Measurements from ENCODE around the gene SPOCK1.

The SPOCK1 gene

DNA sequence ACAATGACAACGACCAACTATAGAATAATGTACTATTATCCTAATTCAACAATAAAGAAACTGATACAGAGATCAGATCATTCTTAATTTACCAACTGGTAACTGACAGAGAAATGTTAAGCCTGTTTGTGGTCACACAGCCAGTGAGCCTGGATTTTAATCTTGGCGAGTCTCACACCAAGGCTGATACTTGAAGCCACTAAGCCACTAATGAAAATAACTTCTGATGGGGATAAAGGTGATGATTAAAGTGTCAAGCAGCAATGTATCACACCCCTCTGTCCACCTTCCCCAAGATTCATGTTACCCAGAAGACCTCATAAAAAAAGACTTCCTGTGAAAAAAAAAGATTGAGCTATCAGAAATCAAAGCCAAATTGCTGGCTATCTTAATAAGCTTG, 350.5 kb downstream of the SPOCK1 start:
- Histone ChIP-seq H3K36me3 (ENCODE audit: control insufficient read depth, insufficient read depth, low read length) (no peaks in the 10 kb centered on the region), H3K27ac (ENCODE audit: insufficient read depth, low read length, poor library complexity, severe bottlenecking) (no peak overlapping the region)

GRCh38 chr5:137148159-137148558, 351.0 kb downstream of the SPOCK1 start:
- no peak for DNase-seq
- no peak overlapping the region for H3K27ac ChIP-seq (ENCODE audit: insufficient read depth, low read length, poor library complexity, severe bottlenecking)
- H3K9me3 ChIP-seq (ENCODE audit: control insufficient read depth, low read length) = no peaks in the 10 kb centered on the region
- no peak overlapping the region for H3K4me3 ChIP-seq (ENCODE audit: insufficient read depth, low read depth, low read length, poor library complexity, severe bottlenecking)
- no peaks in the 10 kb centered on the region for H3K4me1 ChIP-seq (ENCODE audit: control insufficient read depth, insufficient read depth, low read length, poor library complexity, severe bottlenecking)
- no peaks in the 10 kb centered on the region for H3K27me3 ChIP-seq (replicated peaks; ENCODE audit: control insufficient read depth, insufficient read depth, low read length, poor library complexity, severe bottlenecking)
- no peaks in the 10 kb centered on the region for H3K36me3 ChIP-seq (ENCODE audit: control insufficient read depth, insufficient read depth, low read length)

More for the DNA sequence above, 350.5 kb downstream of the SPOCK1 start:
- Histone ChIP-seq H3K4me3 (ENCODE audit: insufficient read depth, low read depth, low read length, poor library complexity, severe bottlenecking) (no peak overlapping the region), H3K9me3 (ENCODE audit: control insufficient read depth, low read length) (no peaks in the 10 kb centered on the region), H3K4me1 (ENCODE audit: control insufficient read depth, insufficient read depth, low read length, poor library complexity, severe bottlenecking) (no peaks in the 10 kb centered on the region), H3K27me3 (replicated peaks; ENCODE audit: control insufficient read depth, insufficient read depth, low read length, poor library complexity, severe bottlenecking) (no peaks in the 10 kb centered on the region)
- no peak for DNase-seq

DNA sequence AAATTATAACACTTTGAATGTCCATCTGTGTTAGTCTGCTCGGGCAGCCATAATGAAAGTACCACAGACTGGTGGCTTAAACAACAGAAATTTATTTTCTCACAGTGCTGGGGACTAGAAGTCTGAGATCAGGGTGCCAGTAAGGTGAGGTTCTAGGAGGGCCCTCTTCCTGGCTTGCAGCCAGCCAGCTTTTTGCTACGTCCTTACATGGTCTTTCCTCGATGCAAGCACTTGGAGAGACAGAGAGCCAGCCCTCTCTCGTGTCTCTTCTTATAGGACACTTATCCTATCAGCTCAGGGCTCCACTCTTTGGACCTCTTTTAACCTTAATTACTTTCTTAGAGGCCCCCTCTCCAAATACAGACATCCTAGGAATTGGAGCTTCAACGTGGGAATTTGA, 351.8 kb downstream of the SPOCK1 start:
- Histone ChIP-seq H3K4me1 (ENCODE audit: control insufficient read depth, insufficient read depth, low read length, poor library complexity, severe bottlenecking) (no peaks in the 10 kb centered on the region), H3K4me3 (ENCODE audit: insufficient read depth, low read depth, low read length, poor library complexity, severe bottlenecking) (no peak overlapping the region), H3K27ac (ENCODE audit: insufficient read depth, low read length, poor library complexity, severe bottlenecking) (no peak overlapping the region), H3K36me3 (ENCODE audit: control insufficient read depth, insufficient read depth, low read length) (no peaks in the 10 kb centered on the region), H3K27me3 (replicated peaks; ENCODE audit: control insufficient read depth, insufficient read depth, low read length, poor library complexity, severe bottlenecking) (no peaks in the 10 kb centered on the region), H3K9me3 (ENCODE audit: control insufficient read depth, low read length) (no peaks in the 10 kb centered on the region)
- no peak for DNase-seq

- DNase-seq = no peak
- Histone ChIP-seq H3K27me3 (replicated peaks; ENCODE audit: control insufficient read depth, insufficient read depth, low read length, poor library complexity, severe bottlenecking) (no peaks in the 10 kb centered on the region), H3K36me3 (ENCODE audit: control insufficient read depth, insufficient read depth, low read length) (no peaks in the 10 kb centered on the region), H3K27ac (ENCODE audit: insufficient read depth, low read length, poor library complexity, severe bottlenecking) (no peak overlapping the region), H3K4me1 (ENCODE audit: control insufficient read depth, insufficient read depth, low read length, poor library complexity, severe bottlenecking) (no peaks in the 10 kb centered on the region), H3K4me3 (ENCODE audit: insufficient read depth, low read depth, low read length, poor library complexity, severe bottlenecking) (no peak overlapping the region), H3K9me3 (ENCODE audit: control insufficient read depth, low read length) (no peaks in the 10 kb centered on the region)
These were observed 352.7 kb downstream of the SPOCK1 start for GRCh38 chr5:137146402-137146890.

DNA sequence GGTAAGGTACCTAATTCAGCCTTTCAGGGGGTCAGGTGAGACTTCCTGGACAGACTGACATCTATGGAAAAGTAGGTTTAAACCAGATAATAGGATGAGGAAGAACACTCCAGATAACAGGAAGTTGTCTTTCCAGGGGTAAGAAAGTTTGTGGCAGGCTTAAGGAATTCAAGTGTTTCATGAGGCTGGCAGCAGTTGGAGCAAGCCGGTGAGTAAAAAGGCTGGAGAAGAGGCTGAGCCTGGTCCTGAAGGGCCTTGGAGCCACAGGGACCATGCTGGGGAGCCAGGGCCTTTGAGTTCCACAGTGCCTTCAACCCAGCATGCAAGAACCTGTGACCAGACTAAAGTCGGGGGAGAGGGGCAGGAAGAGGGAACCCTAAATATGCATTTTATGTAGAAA, 353.4 kb downstream of the SPOCK1 start:
- H3K4me1 ChIP-seq (ENCODE audit: control insufficient read depth, insufficient read depth, low read length, poor library complexity, severe bottlenecking) = no peaks in the 10 kb centered on the region
- no peak for DNase-seq
- H3K36me3 ChIP-seq (ENCODE audit: control insufficient read depth, insufficient read depth, low read length) = no peaks in the 10 kb centered on the region
- no peaks in the 10 kb centered on the region for H3K27me3 ChIP-seq (replicated peaks; ENCODE audit: control insufficient read depth, insufficient read depth, low read length, poor library complexity, severe bottlenecking)
- no peaks in the 10 kb centered on the region for H3K9me3 ChIP-seq (ENCODE audit: control insufficient read depth, low read length)
- H3K27ac ChIP-seq (ENCODE audit: insufficient read depth, low read length, poor library complexity, severe bottlenecking) = no peak overlapping the region
- H3K4me3 ChIP-seq (ENCODE audit: insufficient read depth, low read depth, low read length, poor library complexity, severe bottlenecking) = no peak overlapping the region

- H3K9me3 ChIP-seq (ENCODE audit: control insufficient read depth, low read length) = no peaks in the 10 kb centered on the region
- H3K27me3 ChIP-seq (replicated peaks; ENCODE audit: control insufficient read depth, insufficient read depth, low read length, poor library complexity, severe bottlenecking) = no peaks in the 10 kb centered on the region
- H3K4me1 ChIP-seq (ENCODE audit: control insufficient read depth, insufficient read depth, low read length, poor library complexity, severe bottlenecking) = no peaks in the 10 kb centered on the region
- no peak overlapping the region for H3K27ac ChIP-seq (ENCODE audit: insufficient read depth, low read length, poor library complexity, severe bottlenecking)
- H3K36me3 ChIP-seq (ENCODE audit: control insufficient read depth, insufficient read depth, low read length) = no peaks in the 10 kb centered on the region
- no peak overlapping the region for H3K4me3 ChIP-seq (ENCODE audit: insufficient read depth, low read depth, low read length, poor library complexity, severe bottlenecking)
- DNase-seq = no peak
These were observed 354.5 kb downstream of the SPOCK1 start for GRCh38 chr5:137144656-137145055.

- DNase-seq = no peak
- no peaks in the 10 kb centered on the region for H3K36me3 ChIP-seq (ENCODE audit: control insufficient read depth, insufficient read depth, low read length)
- no peak overlapping the region for H3K4me3 ChIP-seq (ENCODE audit: insufficient read depth, low read depth, low read length, poor library complexity, severe bottlenecking)
- H3K27me3 ChIP-seq (replicated peaks; ENCODE audit: control insufficient read depth, insufficient read depth, low read length, poor library complexity, severe bottlenecking) = no peaks in the 10 kb centered on the region
- no peaks in the 10 kb centered on the region for H3K4me1 ChIP-seq (ENCODE audit: control insufficient read depth, insufficient read depth, low read length, poor library complexity, severe bottlenecking)
- H3K9me3 ChIP-seq (ENCODE audit: control insufficient read depth, low read length) = no peaks in the 10 kb centered on the region
- no peak overlapping the region for H3K27ac ChIP-seq (ENCODE audit: insufficient read depth, low read length, poor library complexity, severe bottlenecking)
These were observed 356.1 kb downstream of the SPOCK1 start for GRCh38 chr5:137142764-137143605.

- no peak overlapping the region for H3K27ac ChIP-seq (ENCODE audit: insufficient read depth, low read length, poor library complexity, severe bottlenecking)
- DNase-seq = no peak
- H3K27me3 ChIP-seq (replicated peaks; ENCODE audit: control insufficient read depth, insufficient read depth, low read length, poor library complexity, severe bottlenecking) = no peaks in the 10 kb centered on the region
- H3K9me3 ChIP-seq (ENCODE audit: control insufficient read depth, low read length) = no peaks in the 10 kb centered on the region
- H3K36me3 ChIP-seq (ENCODE audit: control insufficient read depth, insufficient read depth, low read length) = no peaks in the 10 kb centered on the region
- no peaks in the 10 kb centered on the region for H3K4me1 ChIP-seq (ENCODE audit: control insufficient read depth, insufficient read depth, low read length, poor library complexity, severe bottlenecking)
- no peak overlapping the region for H3K4me3 ChIP-seq (ENCODE audit: insufficient read depth, low read depth, low read length, poor library complexity, severe bottlenecking)
These were observed 356.8 kb downstream of the SPOCK1 start for GRCh38 chr5:137142346-137142745.

DNA sequence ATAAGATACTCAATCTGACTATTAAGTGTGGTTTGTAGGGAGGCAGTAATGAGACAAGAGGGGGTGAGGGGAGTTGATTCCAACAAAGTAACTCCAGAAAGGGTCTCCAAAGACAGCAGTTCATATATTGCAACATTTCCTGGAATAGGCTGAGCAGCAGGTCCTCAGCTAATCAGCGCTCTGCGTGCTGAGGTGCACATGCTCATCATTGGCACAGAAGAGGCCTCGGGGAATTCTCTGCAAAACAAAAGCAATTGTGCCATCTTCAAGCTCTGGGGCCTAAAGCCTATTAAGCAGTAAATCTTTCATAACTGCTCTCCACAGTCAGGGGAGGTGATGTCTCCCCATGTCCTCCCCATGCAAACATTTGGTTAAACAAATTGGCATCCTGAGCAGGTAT, 357.3 kb downstream of the SPOCK1 start:
- Histone ChIP-seq H3K4me3 (ENCODE audit: insufficient read depth, low read depth, low read length, poor library complexity, severe bottlenecking) (no peak overlapping the region), H3K4me1 (ENCODE audit: control insufficient read depth, insufficient read depth, low read length, poor library complexity, severe bottlenecking) (no peaks in the 10 kb centered on the region), H3K27ac (ENCODE audit: insufficient read depth, low read length, poor library complexity, severe bottlenecking) (no peak overlapping the region), H3K27me3 (replicated peaks; ENCODE audit: control insufficient read depth, insufficient read depth, low read length, poor library complexity, severe bottlenecking) (no peaks in the 10 kb centered on the region), H3K9me3 (ENCODE audit: control insufficient read depth, low read length) (no peaks in the 10 kb centered on the region), H3K36me3 (ENCODE audit: control insufficient read depth, insufficient read depth, low read length) (no peaks in the 10 kb centered on the region)
- no peak for DNase-seq

DNA sequence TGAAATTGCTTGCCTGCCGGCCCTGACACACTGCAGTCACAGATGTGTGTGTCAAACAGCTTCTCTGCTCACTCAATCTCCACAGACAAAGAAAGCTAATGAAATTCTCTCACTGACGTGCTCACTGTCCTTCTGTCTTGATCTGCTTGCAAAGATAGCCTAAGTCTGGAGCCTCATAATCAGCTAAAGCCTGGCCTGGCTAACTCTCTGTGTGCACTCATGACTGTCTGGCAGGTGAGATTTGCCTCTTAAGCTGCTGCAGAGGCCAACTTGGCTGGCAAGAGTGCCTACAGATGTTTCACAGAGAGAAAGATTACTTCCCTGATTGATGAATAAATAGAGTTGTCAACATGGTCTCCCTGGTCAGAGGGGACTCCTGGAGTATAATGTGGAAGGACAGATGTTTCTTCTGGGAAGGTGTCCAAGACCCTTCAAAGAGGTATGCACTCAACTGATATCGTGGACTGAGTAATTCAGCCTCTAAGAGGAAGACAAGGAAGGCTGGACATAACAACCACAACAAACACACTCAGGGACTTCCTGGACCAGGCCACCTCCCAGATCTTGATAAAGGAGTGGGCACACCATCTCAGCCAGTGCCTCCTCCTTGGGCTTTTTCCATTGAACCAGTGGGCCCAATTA, 362.0 kb downstream of the SPOCK1 start:
- DNase-seq = no peak
- Histone ChIP-seq H3K9me3 (ENCODE audit: control insufficient read depth, low read length) (no peaks in the 10 kb centered on the region), H3K27ac (ENCODE audit: insufficient read depth, low read length, poor library complexity, severe bottlenecking) (no peak overlapping the region), H3K27me3 (replicated peaks; ENCODE audit: control insufficient read depth, insufficient read depth, low read length, poor library complexity, severe bottlenecking) (no peaks in the 10 kb centered on the region), H3K4me3 (ENCODE audit: insufficient read depth, low read depth, low read length, poor library complexity, severe bottlenecking) (no peak overlapping the region), H3K36me3 (ENCODE audit: control insufficient read depth, insufficient read depth, low read length) (no peaks in the 10 kb centered on the region), H3K4me1 (ENCODE audit: control insufficient read depth, insufficient read depth, low read length, poor library complexity, severe bottlenecking) (no peaks in the 10 kb centered on the region)
